ENCODE results near the gene IPO8. TPM values are rescaled to one million over a fixed set of nuclear protein-coding genes. Genes with fewer than 3 reads are reported as not detected.

The IPO8 gene
- total and polyA plus RNA-seq, 2 of the 8 experiments (the other 6 are each of a cell fraction or from before 2014, with no cell fraction given) = 7.2 to 59.8 TPM

GRCh38 chr12:30698346-30698745 is 2.7 kb upstream of the IPO8 start (continued):
- no peak for TF ChIP-seq CHD7 (IDR thresholded peaks at IDR 0.05; ENCODE audit: insufficient replicate concordance, low read length)
- TF ChIP-seq JUN (IDR thresholded peaks at IDR 0.05; ENCODE audit: low read depth, low read length) = no peak
- no peak for TF ChIP-seq CTBP2 (IDR thresholded peaks at IDR 0.05; ENCODE audit: borderline replicate concordance, insufficient read depth, insufficient read length, low read length)
- TF ChIP-seq ZNF274 (IDR thresholded peaks at IDR 0.05; ENCODE audit: borderline replicate concordance, extremely low read depth, low read length) = no peak
- no peak for TF ChIP-seq SP4 (IDR thresholded peaks at IDR 0.05; ENCODE audit: low read length)
